ENCODE measurements around the gene ZBTB17.

GRCh38 chr1:15941899-15942660, 33.8 kb downstream of the ZBTB17 start:
- no peak for TF ChIP-seq CTCF (IDR thresholded peaks at IDR 0.05)
- TF ChIP-seq POLR2A (IDR thresholded peaks at IDR 0.05), result no peak

Data from heart left ventricle (tissue), 13 donors.